ENCODE measurements around the gene GADL1.

DNA sequence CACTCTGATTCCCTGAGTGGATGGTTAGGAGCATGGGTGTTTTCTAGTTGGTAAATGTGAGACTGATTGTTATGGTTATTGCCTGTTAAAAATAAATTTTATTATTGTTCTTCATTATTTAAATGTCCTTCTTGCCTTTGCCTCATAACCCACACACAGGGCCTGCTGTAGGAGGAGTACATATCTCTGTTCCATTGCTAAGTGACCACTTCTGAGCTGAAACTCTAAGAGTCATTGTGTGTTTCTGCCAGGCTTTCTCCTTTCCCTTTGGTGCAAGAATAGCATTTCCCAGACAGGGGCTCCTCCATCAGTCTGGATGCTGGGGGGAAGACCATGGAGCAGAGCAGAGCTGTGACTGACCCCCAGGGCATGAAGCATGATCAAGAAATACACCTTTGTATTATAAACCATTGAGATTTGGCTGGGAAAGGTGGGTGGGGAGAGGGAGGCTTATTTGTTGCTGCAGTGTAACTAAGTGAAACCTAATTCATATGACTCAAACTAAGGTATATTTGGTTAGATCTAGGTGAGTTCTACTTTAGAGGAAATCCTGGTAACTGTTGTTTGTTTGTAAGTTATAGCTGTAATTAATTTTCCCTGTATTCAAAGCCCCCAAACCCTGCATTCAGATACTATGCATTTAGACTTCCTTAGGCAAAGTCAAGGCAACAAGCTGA lies 150.7 kb downstream of the GADL1 start:
- TF ChIP-seq, protein P1, sequence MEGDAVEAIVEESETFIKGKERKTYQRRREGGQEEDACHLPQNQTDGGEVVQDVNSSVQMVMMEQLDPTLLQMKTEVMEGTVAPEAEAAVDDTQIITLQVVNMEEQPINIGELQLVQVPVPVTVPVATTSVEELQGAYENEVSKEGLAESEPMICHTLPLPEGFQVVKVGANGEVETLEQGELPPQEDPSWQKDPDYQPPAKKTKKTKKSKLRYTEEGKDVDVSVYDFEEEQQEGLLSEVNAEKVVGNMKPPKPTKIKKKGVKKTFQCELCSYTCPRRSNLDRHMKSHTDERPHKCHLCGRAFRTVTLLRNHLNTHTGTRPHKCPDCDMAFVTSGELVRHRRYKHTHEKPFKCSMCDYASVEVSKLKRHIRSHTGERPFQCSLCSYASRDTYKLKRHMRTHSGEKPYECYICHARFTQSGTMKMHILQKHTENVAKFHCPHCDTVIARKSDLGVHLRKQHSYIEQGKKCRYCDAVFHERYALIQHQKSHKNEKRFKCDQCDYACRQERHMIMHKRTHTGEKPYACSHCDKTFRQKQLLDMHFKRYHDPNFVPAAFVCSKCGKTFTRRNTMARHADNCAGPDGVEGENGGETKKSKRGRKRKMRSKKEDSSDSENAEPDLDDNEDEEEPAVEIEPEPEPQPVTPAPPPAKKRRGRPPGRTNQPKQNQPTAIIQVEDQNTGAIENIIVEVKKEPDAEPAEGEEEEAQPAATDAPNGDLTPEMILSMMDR (conservative IDR thresholded peaks at IDR 0.05) = no peak
- no peak for TF ChIP-seq EZH2 (IDR thresholded peaks at IDR 0.05; ENCODE audit: low read depth)

Data from PC-9 (cell line).